ENCODE measurements around the gene THAP12. TPM values are rescaled to one million over a fixed set of nuclear protein-coding genes. Genes with fewer than 3 reads are reported as not detected.

Gene THAP12, protein sequence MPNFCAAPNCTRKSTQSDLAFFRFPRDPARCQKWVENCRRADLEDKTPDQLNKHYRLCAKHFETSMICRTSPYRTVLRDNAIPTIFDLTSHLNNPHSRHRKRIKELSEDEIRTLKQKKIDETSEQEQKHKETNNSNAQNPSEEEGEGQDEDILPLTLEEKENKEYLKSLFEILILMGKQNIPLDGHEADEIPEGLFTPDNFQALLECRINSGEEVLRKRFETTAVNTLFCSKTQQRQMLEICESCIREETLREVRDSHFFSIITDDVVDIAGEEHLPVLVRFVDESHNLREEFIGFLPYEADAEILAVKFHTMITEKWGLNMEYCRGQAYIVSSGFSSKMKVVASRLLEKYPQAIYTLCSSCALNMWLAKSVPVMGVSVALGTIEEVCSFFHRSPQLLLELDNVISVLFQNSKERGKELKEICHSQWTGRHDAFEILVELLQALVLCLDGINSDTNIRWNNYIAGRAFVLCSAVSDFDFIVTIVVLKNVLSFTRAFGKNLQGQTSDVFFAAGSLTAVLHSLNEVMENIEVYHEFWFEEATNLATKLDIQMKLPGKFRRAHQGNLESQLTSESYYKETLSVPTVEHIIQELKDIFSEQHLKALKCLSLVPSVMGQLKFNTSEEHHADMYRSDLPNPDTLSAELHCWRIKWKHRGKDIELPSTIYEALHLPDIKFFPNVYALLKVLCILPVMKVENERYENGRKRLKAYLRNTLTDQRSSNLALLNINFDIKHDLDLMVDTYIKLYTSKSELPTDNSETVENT
- total RNA-seq, result 40.2 and 51.1 TPM in 2 replicates

DNA sequence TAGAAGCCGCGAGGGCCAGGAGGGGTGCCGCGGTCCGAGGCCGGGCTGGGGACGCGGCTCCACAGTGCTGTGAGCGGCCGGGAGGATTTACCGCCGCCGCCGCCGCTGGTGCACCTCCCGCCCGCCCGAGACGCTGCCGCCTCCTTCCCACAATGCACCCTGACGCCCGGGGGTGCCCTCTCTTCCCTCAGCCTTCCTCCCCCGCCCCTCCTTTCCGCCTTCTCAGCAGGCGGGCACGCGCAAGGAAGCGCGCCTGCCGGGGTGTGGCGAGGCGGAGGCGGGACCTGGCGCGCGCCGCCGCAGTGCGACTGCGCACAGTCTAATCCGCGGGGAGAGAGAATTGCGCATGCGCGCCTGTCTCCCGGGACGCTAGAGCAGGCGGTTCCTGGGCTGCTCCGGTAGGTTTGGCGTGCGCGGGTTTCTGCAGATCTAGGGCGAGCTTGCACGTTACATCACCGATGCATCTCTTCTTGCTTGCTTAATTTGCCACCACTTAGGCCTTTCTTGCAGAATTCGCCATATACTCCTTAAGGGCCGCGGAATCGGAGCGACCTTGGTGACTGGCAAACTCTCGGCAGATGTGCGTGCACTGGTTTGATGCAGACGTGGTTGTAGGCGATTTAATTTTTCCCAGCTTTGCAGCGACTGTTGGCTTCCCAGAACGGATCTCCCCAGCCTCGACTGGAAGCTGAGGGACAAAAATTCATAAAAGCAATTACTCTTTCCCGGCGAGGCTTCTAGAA is at the start of gene THAP12, which contains the start of gene GVQW3:
Gene THAP12, minus strand, starts transcription at position 156 of the 743 bp plus-strand sequence. CDS start 296 bp downstream, outside the sequence.
Gene GVQW3, plus strand, starts transcription at position 347 of the 743 bp plus-strand sequence. CDS start 506 bp downstream, outside the sequence.

Small RNAs within 50 kb of the gene (small RNA-seq; reads per million reads assigned to genes)
- gene RF00019, result not detected

Other genes starting within 250 kb of the THAP12 start
- not detected in 2 replicates for gene WNT11, start 174.6 kb downstream of the THAP12 start, total RNA-seq
- 1.6 and 1.9 TPM in 2 replicates for gene GVQW3, start 191 bp upstream of the THAP12 start, total RNA-seq
- gene EMSY, start 63.9 kb upstream of the THAP12 start, total RNA-seq, result 17.6 and 27.3 TPM in 2 replicates